ENCODE measurements around the gene HRCT1.

DNA sequence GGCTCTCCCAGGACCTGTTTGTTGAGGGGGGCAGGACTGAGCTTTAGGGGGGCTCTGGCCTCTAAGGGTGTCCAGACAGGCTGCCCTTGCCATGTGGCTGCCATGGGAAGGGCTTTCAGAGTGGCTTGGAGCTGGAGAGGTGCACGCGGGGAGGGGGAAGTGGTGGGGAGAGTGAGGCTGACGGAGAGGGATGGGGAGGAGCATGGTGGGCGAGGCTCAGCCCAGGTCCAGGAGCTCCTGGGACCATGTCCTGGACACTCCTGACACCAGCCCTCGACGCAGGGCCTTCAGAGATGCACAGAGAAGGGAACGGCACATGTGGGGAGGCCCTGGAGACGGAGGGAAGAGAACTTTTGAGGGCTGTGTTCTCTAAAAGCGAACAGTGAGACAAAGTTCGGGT lies 5.7 kb downstream of the HRCT1 start:
- no peak for TF ChIP-seq POLR2A (IDR thresholded peaks at IDR 0.05; ENCODE audit: low read depth, low read length)
- no peak for TF ChIP-seq POLR2AphosphoS5 (IDR thresholded peaks at IDR 0.05; ENCODE audit: low read depth, low read length)
- TF ChIP-seq TAF1 (IDR thresholded peaks at IDR 0.05; ENCODE audit: low read depth, low read length), result no peak
- TF ChIP-seq SPI1 (IDR thresholded peaks at IDR 0.05; ENCODE audit: low read depth, low read length), result no peak
- no peak for TF ChIP-seq POU2F2 (IDR thresholded peaks at IDR 0.05; ENCODE audit: low read depth, low read length)

Data from GM12891 (cell line).